ENCODE results near the gene CHMP5.
"Not testable (repeated sequence)": the region's sequence is repeated elsewhere in the genome, so short reads cannot be mapped to it uniquely, and the experiment has no call there.

Gene CHMP5

GRCh38 chr9:33285502-33285901 is 20.7 kb downstream of the CHMP5 start:
- no peak for DNase-seq

GRCh38 chr9:33287087-33287490 is 22.2 kb downstream of the CHMP5 start:
- peak in 1 of 2 experiments; percentile 20 for DNase-seq

GRCh38 chr9:33288235-33288634 is 23.4 kb downstream of the CHMP5 start:
- no peak for DNase-seq

- no peak for DNase-seq
Measured at GRCh38 chr9:33288828-33289483, 24.1 kb downstream of the CHMP5 start.

- DNase-seq: no peak
Measured at GRCh38 chr9:33289496-33289895, 24.6 kb downstream of the CHMP5 start.

- DNase-seq: peak in 1 of 2 experiments; percentile 75
Measured at GRCh38 chr9:33289936-33290246, 25.0 kb downstream of the CHMP5 start.

- DNase-seq: peak; percentile 75 to 77
Measured at GRCh38 chr9:33290247-33291030, 25.6 kb downstream of the CHMP5 start, which contains the start of gene NFX1. Gene NFX1, plus strand, starts transcription at chr9:33290516. Its CDS starts 57 bp downstream, at chr9:33290573.

- no peak for DNase-seq
Measured at GRCh38 chr9:33291031-33291397, 26.2 kb downstream of the CHMP5 start.

GRCh38 chr9:33291901-33292300 is 27.1 kb downstream of the CHMP5 start:
- no peak for DNase-seq

GRCh38 chr9:33293782-33294181 is 28.9 kb downstream of the CHMP5 start:
- no peak for DNase-seq

GRCh38 chr9:33294670-33295432 is 30.0 kb downstream of the CHMP5 start:
- no peak for DNase-seq

GRCh38 chr9:33295571-33295970 is 30.7 kb downstream of the CHMP5 start:
- DNase-seq: no peak

- DNase-seq: no peak
Measured at GRCh38 chr9:33297432-33297831, 32.6 kb downstream of the CHMP5 start.

GRCh38 chr9:33300546-33300945 is 35.7 kb downstream of the CHMP5 start:
- DNase-seq: no peak

GRCh38 chr9:33304362-33304761 is 39.5 kb downstream of the CHMP5 start:
- no peak for DNase-seq

GRCh38 chr9:33306037-33306436 is 41.2 kb downstream of the CHMP5 start:
- no peak for DNase-seq

- DNase-seq: no peak
Measured at GRCh38 chr9:33307067-33307466, 42.2 kb downstream of the CHMP5 start.

GRCh38 chr9:33309903-33310302 is 45.1 kb downstream of the CHMP5 start:
- no peak for DNase-seq

- no peak for DNase-seq
Measured at GRCh38 chr9:33310748-33311147, 45.9 kb downstream of the CHMP5 start.

GRCh38 chr9:33311953-33312352 is 47.1 kb downstream of the CHMP5 start:
- DNase-seq: no peak

- no peak for DNase-seq
Measured at GRCh38 chr9:33315371-33315770, 50.5 kb downstream of the CHMP5 start.

GRCh38 chr9:33317136-33317535 is 52.3 kb downstream of the CHMP5 start:
- not testable (repeated sequence) for DNase-seq

GRCh38 chr9:33318225-33318624 is 53.4 kb downstream of the CHMP5 start:
- DNase-seq: no peak

- no peak for DNase-seq
Measured at GRCh38 chr9:33318781-33319180, 53.9 kb downstream of the CHMP5 start.
